ENCODE data around the gene KNSTRN.
A peak's percentile ranks its signal among the peaks of the same experiment; 100 is the strongest.

KNSTRN gene

GRCh38 chr15:40435710-40436089 is 53.2 kb downstream of the KNSTRN start:
- no peak for DNase-seq

DNA sequence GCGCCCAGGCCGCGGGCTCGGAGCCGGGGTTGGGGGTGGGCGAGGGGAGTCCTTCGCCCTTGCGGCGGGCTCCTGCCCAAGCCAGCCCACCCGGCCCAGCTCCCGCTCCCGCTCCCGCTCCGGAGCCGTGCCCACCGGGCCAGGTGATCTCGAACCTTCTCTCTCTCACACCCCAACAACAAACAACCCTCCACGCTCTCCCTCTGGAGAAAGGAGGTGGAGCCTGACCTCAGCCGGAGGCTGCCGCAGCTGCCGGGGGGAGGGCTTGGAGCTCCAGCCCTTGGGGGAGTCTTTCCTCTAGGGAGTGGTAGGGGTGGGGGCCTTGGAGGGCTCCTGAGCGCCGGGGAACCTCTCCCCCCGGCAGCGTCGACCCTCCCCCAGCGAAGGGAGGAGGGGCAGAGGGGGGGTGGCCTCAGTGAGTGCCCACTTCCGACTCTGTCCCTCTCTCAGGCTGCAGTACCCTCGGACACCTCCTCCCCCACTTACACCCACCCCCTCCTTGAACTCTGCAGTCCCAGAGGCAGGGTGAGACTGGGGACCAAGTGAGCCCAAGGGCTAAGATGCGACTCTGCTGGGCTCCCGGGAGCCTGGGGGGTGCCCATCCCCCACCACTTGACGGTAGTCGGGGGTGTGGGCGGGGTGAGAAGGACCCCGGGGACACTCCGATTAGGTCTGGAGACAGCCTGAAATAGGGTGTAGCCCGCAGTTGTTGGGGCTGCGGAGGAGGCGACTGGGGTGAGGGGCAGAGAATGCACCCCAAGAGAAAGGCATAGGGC is 53.8 kb downstream of the KNSTRN start:
- no peak for DNase-seq

DNA sequence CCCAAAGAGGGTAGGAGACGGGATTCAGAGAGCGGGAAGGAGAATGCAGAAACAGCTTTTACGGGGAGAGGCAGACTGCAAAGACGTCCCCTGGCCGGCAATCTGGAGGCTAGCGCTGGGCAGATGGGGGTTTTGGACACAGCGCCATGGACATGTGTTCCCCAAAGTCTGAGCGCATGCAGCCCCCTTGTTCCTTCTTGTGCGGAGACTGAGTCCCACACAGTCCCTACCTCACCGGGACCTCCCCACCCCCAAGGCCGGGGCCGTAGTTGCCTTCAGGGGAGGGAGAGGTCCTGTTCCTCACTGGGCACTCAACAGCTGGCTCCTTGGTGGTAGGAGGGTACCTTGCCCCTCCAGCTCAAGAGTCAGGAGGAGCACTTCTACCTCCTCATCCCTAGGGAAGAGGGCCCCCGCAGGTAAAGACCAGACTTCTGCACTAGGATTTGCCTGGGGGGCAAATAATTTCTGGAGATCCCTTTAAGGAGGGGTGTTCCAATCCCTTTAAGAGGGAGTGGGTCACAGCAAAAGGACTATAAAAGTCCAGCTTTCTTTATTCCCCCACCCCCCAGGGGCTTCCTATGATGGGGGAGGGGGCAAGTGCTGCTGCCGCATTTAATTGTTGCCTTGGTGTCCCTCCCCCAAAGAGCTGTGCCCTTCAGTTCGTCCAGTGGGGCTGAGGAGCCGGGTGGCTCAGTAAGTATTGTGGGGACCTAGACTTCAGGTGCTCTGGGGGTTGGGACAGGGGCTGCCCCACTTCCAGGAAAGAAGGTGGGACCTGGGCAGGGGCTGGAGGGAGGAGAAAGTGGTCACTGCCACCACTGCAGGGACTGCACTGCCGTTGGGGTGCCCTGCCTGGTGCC is 54.6 kb downstream of the KNSTRN start:
- DNase-seq: no peak

DNA sequence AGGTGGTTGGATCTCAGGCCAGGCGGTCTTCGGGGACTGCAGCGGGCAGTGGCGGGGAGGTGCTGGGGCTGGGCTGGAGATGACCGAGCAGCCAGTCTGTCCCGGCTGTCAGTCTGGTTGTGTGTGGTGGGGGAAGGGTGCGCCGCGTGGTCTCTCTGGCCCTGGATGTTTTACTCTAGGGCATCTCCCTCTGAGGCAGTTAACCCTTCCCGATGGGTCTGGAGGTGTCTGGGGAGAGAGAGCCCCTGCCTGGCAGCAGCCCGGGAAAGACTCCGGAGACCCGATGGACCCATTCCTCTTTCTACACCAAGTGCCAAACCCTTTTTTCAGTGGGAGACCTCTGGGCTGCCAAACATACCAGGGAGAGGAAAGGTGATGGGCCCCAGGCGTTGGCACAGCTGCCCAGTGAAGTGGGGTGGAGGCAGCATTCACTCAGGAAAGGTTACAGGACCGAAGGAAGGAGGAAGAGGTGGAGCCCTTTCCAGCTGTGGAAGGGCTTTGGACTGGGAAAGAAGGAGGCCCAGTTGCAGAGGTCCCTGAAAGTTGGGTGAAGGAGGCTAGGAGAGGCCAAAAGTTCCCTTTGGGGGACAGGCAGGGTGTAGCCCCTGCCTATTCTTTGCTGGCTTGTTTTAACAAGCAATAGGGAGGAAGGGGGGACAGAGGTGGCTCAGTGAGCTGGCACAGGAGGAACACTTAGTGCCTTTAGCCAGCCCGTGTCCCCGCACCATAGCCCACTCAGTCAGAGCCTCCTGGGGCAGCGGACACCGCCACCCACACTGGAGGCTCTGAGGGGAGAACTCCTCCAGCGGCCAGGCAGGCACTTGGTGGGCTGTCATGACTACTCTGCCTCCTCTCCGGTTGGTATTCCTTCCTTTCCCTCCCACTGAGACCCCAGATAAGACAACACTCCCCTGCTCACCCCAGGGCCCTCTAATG is 55.5 kb downstream of the KNSTRN start:
- DNase-seq: no peak

- DNase-seq: no peak
These were observed 56.2 kb downstream of the KNSTRN start for GRCh38 chr15:40438712-40439111.

DNA sequence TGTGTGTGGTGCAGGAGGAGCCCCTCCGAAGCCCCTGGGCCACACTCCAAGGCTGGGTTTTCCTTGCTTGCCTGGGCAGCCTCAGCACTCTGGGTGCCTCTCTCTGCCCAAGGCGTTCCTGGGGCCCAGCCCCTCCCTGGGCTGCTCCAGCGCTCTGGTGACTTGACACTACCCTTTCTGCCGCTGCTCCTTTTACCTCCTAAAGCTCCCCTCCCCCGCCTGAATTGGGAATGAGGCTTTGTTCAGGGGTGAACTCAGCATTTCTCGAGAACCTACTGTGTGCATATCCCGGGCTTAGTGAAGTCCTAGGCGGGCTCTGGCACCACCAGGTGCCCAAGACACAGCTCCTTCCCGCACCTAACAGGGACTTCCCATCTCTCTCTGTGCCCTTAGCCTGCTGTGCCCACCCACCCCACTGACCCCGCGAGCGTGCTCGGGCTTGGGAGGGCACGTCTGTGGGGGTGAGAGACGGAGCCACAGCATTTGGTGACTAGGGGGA is 57.0 kb downstream of the KNSTRN start:
- no peak for DNase-seq

- no peak for DNase-seq
These were observed 57.6 kb downstream of the KNSTRN start for GRCh38 chr15:40439960-40440742.

- DNase-seq: peak; percentile 75
These were observed 58.4 kb downstream of the KNSTRN start, which contains the start of gene BAHD1 for GRCh38 chr15:40440743-40441564. TSS of gene BAHD1 (plus strand) at chr15:40440953. CDS start at chr15:40458465, 17,512 bp downstream.

- DNase-seq: no peak
These were observed 59.3 kb downstream of the KNSTRN start for GRCh38 chr15:40441565-40442531.

- no peak for DNase-seq
These were observed 60.7 kb downstream of the KNSTRN start for GRCh38 chr15:40443255-40443654.

DNA sequence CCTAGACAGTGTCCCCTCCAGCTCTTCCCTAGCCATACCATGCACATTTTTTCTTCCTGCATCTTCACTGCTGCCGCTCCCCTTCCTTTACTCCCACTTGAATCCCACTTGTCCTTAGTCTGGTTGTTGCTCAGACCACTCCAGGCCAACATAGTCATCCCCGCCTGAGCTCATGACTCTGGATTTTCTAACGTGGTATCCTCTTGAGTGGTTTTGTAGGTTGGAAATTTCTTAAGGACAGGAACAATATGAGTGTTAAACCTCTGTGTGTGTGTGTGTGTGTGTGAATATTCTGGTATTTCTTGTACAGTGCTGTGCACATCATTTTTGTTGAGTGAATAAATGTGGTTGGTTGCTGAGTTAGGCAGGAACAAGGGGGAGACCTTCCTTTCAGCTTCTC is 61.3 kb downstream of the KNSTRN start:
- DNase-seq: no peak
